H1 (cell line): ENCODE measurements around the gene GRM7. TPM values are rescaled to one million over a fixed set of nuclear protein-coding genes. Genes with fewer than 3 reads are reported as not detected.

ENCODE experiments used
- BRCA1 ChIP-seq: IDR thresholded peaks from 2 replicates; pipeline ENCODE4 v1.6.1; 2012; ENCODE audit warnings: low read depth, low read length, improper control_type of control experiment
- CBX8 ChIP-seq: fragments of 300-800, 300-1000 bp; sonication (generic); IDR thresholded peaks from 2 replicates; pipeline ENCODE4 v1.7.1; 2016; ENCODE audit warnings: low read depth, low read length, borderline replicate concordance
- CHD1 ChIP-seq: IDR thresholded peaks from 2 replicates; pipeline ENCODE4 v1.6.1; 2012; ENCODE audit warnings: low read depth, low read length, improper control_type of control experiment
- CHD7 ChIP-seq: fragments of 300-600 bp; sonication (generic); IDR thresholded peaks from 2 replicates; pipeline ENCODE4 v1.7.1; 2012; ENCODE audit warnings: low read length, moderate library complexity, mild to moderate bottlenecking, inconsistent platforms; ENCODE audit not compliant: insufficient replicate concordance
- CREB1 ChIP-seq: IDR thresholded peaks from 2 replicates; pipeline ENCODE4 v1.6.1; 2012; ENCODE audit warnings: inconsistent platforms
- EP300 ChIP-seq, 2 experiments: IDR thresholded peaks; 1 replicate in 1 of 2; 2 replicates in 1 of 2; pipeline ENCODE4 v1.6.1; 2011 to 2012; ENCODE audit warnings: low read depth in 2 of 2, low read length in 2 of 2, mild to moderate bottlenecking in 2 of 2, borderline replicate concordance in 1 of 2, inconsistent platforms in 1 of 2, moderate library complexity in 1 of 2
- GTF2F1 ChIP-seq: IDR thresholded peaks from 2 replicates; pipeline ENCODE4 v1.6.1; 2012; ENCODE audit warnings: low read depth, low read length, improper control_type of control experiment, borderline replicate concordance
- POLR2A ChIP-seq, 2 experiments: IDR thresholded peaks; 1 replicate in 1 of 2; 2 replicates in 1 of 2; pipeline ENCODE4 v1.6.1; 2011; ENCODE audit warnings: low read depth in 2 of 2, low read length in 2 of 2, mild to moderate bottlenecking in 2 of 2; ENCODE audit errors: control extremely low read depth in 1 of 2
- POU5F1 ChIP-seq: IDR thresholded peaks from 2 replicates; pipeline ENCODE4 v1.6.1; 2011; ENCODE audit warnings: low read depth, mild to moderate bottlenecking, low read length, moderate library complexity
- SRF ChIP-seq: IDR thresholded peaks from 2 replicates; pipeline ENCODE4 v1.6.1; 2011; ENCODE audit warnings: mild to moderate bottlenecking, low read depth, low read length, moderate library complexity
- TAF7 ChIP-seq: optimal IDR thresholded peaks from 2 replicates; pipeline ENCODE3; 2011; ENCODE audit warnings: low read depth, mild to moderate bottlenecking, inconsistent platforms, low read length, moderate library complexity, borderline replicate concordance
- TEAD4 ChIP-seq: IDR thresholded peaks from 2 replicates; pipeline ENCODE4 v1.6.1; 2012; ENCODE audit warnings: low read depth, low read length, inconsistent platforms, mixed read lengths
- ZNF274 ChIP-seq: IDR thresholded peaks from 2 replicates; pipeline ENCODE4 v1.7.0; 2012; ENCODE audit warnings: low read length, borderline replicate concordance; ENCODE audit errors: extremely low read depth
- polyA plus RNA-seq, 7 experiments: library from polyadenylated mRNA; depleted of rRNA in 3 of 7; stranded (reverse) in 5 of 7; unstranded in 2 of 7; fragments of >200 nt in 5 of 7; fragments of 200-250 nt in 2 of 7; gene quantifications; 1 replicate in 5 of 7; 2 replicates in 1 of 7; 4 replicates in 1 of 7; pipeline versions ENCODE4 v1.2.1 to v1.2.3, GENCODE V29; 2011 to 2013; ENCODE audit warnings: missing spikeins in 2 of 7, mixed read lengths in 2 of 7
- total RNA-seq: library from RNA; stranded (reverse); fragmentation: NEBNext Ultra II Directional; extraction: Animal tissue kit (Norgen Biotek cat#: 25700); gene quantifications from 2 replicates; pipeline ENCODE4 v1.2.1, GENCODE V29; 2021

Gene GRM7
- total and polyA plus RNA-seq, 2 of the 8 experiments (the other 6 are each of a cell fraction or from before 2014, with no cell fraction given): 0.17 to 0.24 TPM

GRCh38 chr3:7204848-7205156, 343.9 kb downstream of the GRM7 start (continued):
- TF ChIP-seq CHD7 (no peak), GTF2F1 (no peak), EP300 (IDR thresholded peaks at IDR 0.05; ENCODE audit: borderline replicate concordance in 1 of 2, low read depth in 2 of 2, low read length in 2 of 2) (no peak), CREB1 (no peak), TEAD4 (no peak), SRF (no peak), CHD1 (no peak), POLR2A (IDR thresholded peaks at IDR 0.05; ENCODE audit: control extremely low read depth in 1 of 2, low read depth in 2 of 2, low read length in 2 of 2) (no peak), CBX8 (no peak), TAF7 (no peak), BRCA1 (no peak), POU5F1 (no peak), ZNF274 (no peak)
